Rectal smooth muscle tissue (tissue), 1 donor: Measurements from ENCODE around the gene SLC20A1.
"Not testable (repeated sequence)": the region's sequence is repeated elsewhere in the genome, so short reads cannot be mapped to it uniquely, and the experiment has no call there.

Source experiments
- H3K27ac ChIP-seq: one replicate; pipeline ENCODE4 v1.7.0; 2013; ENCODE audit warnings: low read depth, low read length, inconsistent platforms
- H3K27me3 ChIP-seq: one replicate; pipeline ENCODE4 v1.7.0; 2013; ENCODE audit warnings: low read length; ENCODE audit not compliant: control insufficient read depth, insufficient read depth
- H3K36me3 ChIP-seq: one replicate; pipeline ENCODE4 v1.7.0; 2013; ENCODE audit warnings: low read length; ENCODE audit not compliant: control insufficient read depth, insufficient read depth
- H3K4me1 ChIP-seq: one replicate; pipeline ENCODE4 v1.7.0; 2013; ENCODE audit warnings: low read length; ENCODE audit not compliant: control insufficient read depth, insufficient read depth
- H3K4me3 ChIP-seq: one replicate; pipeline ENCODE4 v1.7.0; 2013; ENCODE audit warnings: low read length
- H3K9ac ChIP-seq: one replicate; pipeline ENCODE4 v1.7.0; 2013; ENCODE audit warnings: low read length

Gene SLC20A1

GRCh38 chr2:112612283-112612682 lies 33.5 kb upstream of the SLC20A1 start:
- H3K4me3 ChIP-seq, H3K9ac ChIP-seq, H3K27ac ChIP-seq, H3K27me3 ChIP-seq, H3K36me3 ChIP-seq, H3K4me1 ChIP-seq: not testable (repeated sequence)

- Histone ChIP-seq H3K36me3 (no peaks in the 10 kb centered on the region), H3K27ac (no peak overlapping the region), H3K27me3 (no peaks in the 10 kb centered on the region), H3K4me1 (no peaks in the 10 kb centered on the region), H3K4me3 (no peak overlapping the region), H3K9ac (no peak overlapping the region)
Observed at GRCh38 chr2:112614201-112614840, 31.4 kb upstream of the SLC20A1 start.

- Histone ChIP-seq H3K36me3 (no peaks in the 10 kb centered on the region), H3K9ac (no peak overlapping the region), H3K4me3 (no peak overlapping the region), H3K27me3 (no peaks in the 10 kb centered on the region), H3K4me1 (no peaks in the 10 kb centered on the region), H3K27ac (no peak overlapping the region)
Observed at GRCh38 chr2:112615051-112615450, 30.7 kb upstream of the SLC20A1 start.

- H3K36me3 ChIP-seq, H3K4me3 ChIP-seq, H3K27ac ChIP-seq, H3K9ac ChIP-seq, H3K27me3 ChIP-seq, H3K4me1 ChIP-seq: not testable (repeated sequence)
Observed at GRCh38 chr2:112615798-112616197, 29.9 kb upstream of the SLC20A1 start.

- H3K27me3 ChIP-seq, result no peaks in the 10 kb centered on the region
- no peak overlapping the region for H3K9ac ChIP-seq
- no peaks in the 10 kb centered on the region for H3K4me1 ChIP-seq
Observed at GRCh38 chr2:112618383-112618782, 27.4 kb upstream of the SLC20A1 start.

GRCh38 chr2:112621790-112622527 lies 23.8 kb upstream of the SLC20A1 start:
- Histone ChIP-seq H3K4me3 (no peak overlapping the region), H3K36me3 (no peaks in the 10 kb centered on the region), H3K4me1 (peaks cover 4% of the 10 kb centered on the region), H3K27ac (no peak overlapping the region), H3K9ac (no peak overlapping the region), H3K27me3 (no peaks in the 10 kb centered on the region)

More at GRCh38 chr2:112618383-112618782, 27.4 kb upstream of the SLC20A1 start:
- Histone ChIP-seq H3K27ac (no peak overlapping the region), H3K4me3 (no peak overlapping the region), H3K36me3 (no peaks in the 10 kb centered on the region)

GRCh38 chr2:112622528-112622849 lies 23.2 kb upstream of the SLC20A1 start:
- no peak overlapping the region for H3K9ac ChIP-seq
- H3K4me1 ChIP-seq, result peaks cover 4% of the 10 kb centered on the region
- no peaks in the 10 kb centered on the region for H3K27me3 ChIP-seq
- H3K4me3 ChIP-seq, result no peak overlapping the region
- H3K27ac ChIP-seq, result no peak overlapping the region
- H3K36me3 ChIP-seq, result no peaks in the 10 kb centered on the region

GRCh38 chr2:112623913-112624777 lies 21.6 kb upstream of the SLC20A1 start:
- no peak overlapping the region for H3K4me3 ChIP-seq
- H3K9ac ChIP-seq, result no peak overlapping the region
- H3K36me3 ChIP-seq, result no peaks in the 10 kb centered on the region
- peaks cover 4% of the 10 kb centered on the region for H3K4me1 ChIP-seq
- no peaks in the 10 kb centered on the region for H3K27me3 ChIP-seq
- H3K27ac ChIP-seq, result no peak overlapping the region

GRCh38 chr2:112625474-112626114 lies 20.1 kb upstream of the SLC20A1 start:
- Histone ChIP-seq H3K4me3 (no peak overlapping the region), H3K27ac (no peak overlapping the region), H3K4me1 (peaks cover 4% of the 10 kb centered on the region), H3K36me3 (no peaks in the 10 kb centered on the region), H3K27me3 (no peaks in the 10 kb centered on the region), H3K9ac (no peak overlapping the region)

- H3K4me1 ChIP-seq, result peaks cover 4% of the 10 kb centered on the region
- H3K27me3 ChIP-seq, result no peaks in the 10 kb centered on the region
- H3K9ac ChIP-seq, result no peak overlapping the region
- H3K4me3 ChIP-seq, result peak overlapping the region; percentile 49
- no peaks in the 10 kb centered on the region for H3K36me3 ChIP-seq
- H3K27ac ChIP-seq, result peak overlapping the region; percentile 70
Observed at GRCh38 chr2:112626604-112627059, 19.1 kb upstream of the SLC20A1 start.

- peaks cover 4% of the 10 kb centered on the region for H3K4me1 ChIP-seq
- no peaks in the 10 kb centered on the region for H3K27me3 ChIP-seq
- H3K27ac ChIP-seq, result peak overlapping the region; percentile 70
- H3K4me3 ChIP-seq, result no peak overlapping the region
- H3K9ac ChIP-seq, result no peak overlapping the region
- H3K36me3 ChIP-seq, result no peaks in the 10 kb centered on the region
Observed at GRCh38 chr2:112627060-112628040, 18.4 kb upstream of the SLC20A1 start.
